HepG2 (cell line): ENCODE data around the gene AMZ2.

Experiments used
- AKAP8 ChIP-seq: sonication (generic); formaldehyde crosslinking; IDR thresholded peaks from 2 replicates; pipeline ENCODE4 v1.5.1; 2020; ENCODE audit warnings: mild to moderate bottlenecking, missing genetic modification reagents
- CBX2 ChIP-seq, 2 experiments: fragments of 200-600 bp in 1 of 2; sonication (generic); formaldehyde crosslinking in 1 of 2; IDR thresholded peaks; 2 replicates each; pipeline versions ENCODE4 v1.7.0 to v1.8.1; 2018 to 2022; ENCODE audit warnings: low read depth in 2 of 2, low read length in 1 of 2, mild to moderate bottlenecking in 1 of 2, missing genetic modification reagents in 1 of 2
- CREB1 ChIP-seq, 2 experiments: fragments of 450-650 bp in 1 of 2; IDR thresholded peaks; 2 replicates each; pipeline ENCODE4 v1.6.1; 2016 to 2017; ENCODE audit warnings: control low read depth in 1 of 2, mild to moderate bottlenecking in 1 of 2, missing compliant biosample characterization in 1 of 2, missing genetic modification characterization in 1 of 2
- EZH2 ChIP-seq: conservative IDR thresholded peaks from 2 replicates; pipeline ENCODE4 v1.6.1; 2012; ENCODE audit warnings: mild to moderate bottlenecking, low read depth, low read length, moderate library complexity
- FOXA1 ChIP-seq, 2 experiments: fragments of 450-650 bp in 1 of 2; sonication (generic) in 1 of 2; formaldehyde crosslinking in 1 of 2; IDR thresholded peaks; 2 replicates each; pipeline versions ENCODE4 v1.4.0 to v1.6.1; 2016 to 2020; ENCODE audit warnings: missing genetic modification reagents in 1 of 2
- HNRNPLL ChIP-seq: fragments of 200-400 bp; formaldehyde crosslinking; IDR thresholded peaks from 2 replicates; pipeline ENCODE4 v1.6.1; 2017; ENCODE audit warnings: mild to moderate bottlenecking, low read depth, low read length; ENCODE audit not compliant: poor library complexity, severe bottlenecking
- NFRKB ChIP-seq: fragments of 450-650 bp; IDR thresholded peaks from 2 replicates; pipeline ENCODE4 v1.6.1; 2017
- POLR2A ChIP-seq, 2 experiments: IDR thresholded peaks; 2 replicates each; pipeline ENCODE4 v1.6.1; 2011; ENCODE audit warnings: low read depth in 2 of 2, low read length in 2 of 2, mild to moderate bottlenecking in 1 of 2, moderate library complexity in 1 of 2; ENCODE audit not compliant: insufficient read depth in 1 of 2
- RAD21 ChIP-seq: fragments of 450-650 bp; formaldehyde crosslinking; IDR thresholded peaks from 2 replicates; pipeline ENCODE4 v1.5.0; 2020; ENCODE audit warnings: mild to moderate bottlenecking
- REXO4 ChIP-seq: sonication (generic); formaldehyde crosslinking; IDR thresholded peaks from 2 replicates; pipeline ENCODE4 v1.8.0; 2022; ENCODE audit warnings: missing genetic modification reagents, mild to moderate bottlenecking, borderline replicate concordance
- ZBTB7A ChIP-seq: sonication (generic); formaldehyde crosslinking; IDR thresholded peaks from 2 replicates; pipeline ENCODE4 v1.8.0; 2022; ENCODE audit warnings: mild to moderate bottlenecking, missing genetic modification reagents
- TF ChIP-seq, protein P1 (sequence below): sonication (generic); formaldehyde crosslinking; IDR thresholded peaks from 2 replicates; pipeline ENCODE4 v1.5.0; 2020; ENCODE audit warnings: mild to moderate bottlenecking, missing genetic modification reagents, moderate library complexity
- TF ChIP-seq, protein P2 (sequence below): sonication (generic); formaldehyde crosslinking; IDR thresholded peaks from 2 replicates; pipeline ENCODE4 v1.4.0; 2020; ENCODE audit warnings: mild to moderate bottlenecking, missing genetic modification reagents
- TF ChIP-seq, protein P3 (sequence below): sonication (generic); formaldehyde crosslinking; IDR thresholded peaks from 2 replicates; pipeline ENCODE4 v1.4.0; 2020; ENCODE audit warnings: missing genetic modification reagents

DNA sequence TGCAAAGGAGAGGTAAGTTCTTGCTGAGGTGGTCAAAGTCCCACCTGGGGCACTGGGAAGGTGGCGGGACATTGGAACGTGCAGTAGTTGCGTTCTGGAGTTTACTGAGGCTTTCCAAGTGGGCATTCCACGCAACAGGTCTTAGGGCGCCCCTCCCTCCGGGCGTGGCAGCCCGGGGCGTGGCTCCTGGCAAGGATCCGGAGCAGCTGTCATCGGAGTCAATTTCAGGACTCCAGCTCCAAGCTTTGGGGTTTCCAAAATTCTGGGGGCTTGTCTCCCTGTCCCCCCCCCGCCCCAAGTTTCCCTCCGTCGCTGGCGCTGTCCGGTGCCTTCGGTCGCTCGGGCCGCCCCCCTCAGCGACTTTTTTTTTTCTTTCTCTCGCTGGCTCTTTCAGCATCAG lies 43.1 kb upstream of the AMZ2 start:
- no peak for TF ChIP-seq CBX2 (IDR thresholded peaks at IDR 0.05; ENCODE audit: low read depth, low read length)
- no peak for TF ChIP-seq CBX2 (CRISPR knock-in tag; IDR thresholded peaks at IDR 0.05; ENCODE audit: low read depth)
- TF ChIP-seq POLR2A (IDR thresholded peaks at IDR 0.05; ENCODE audit: insufficient read depth in 1 of 2, low read depth in 2 of 2, low read length in 2 of 2), result no peak
- TF ChIP-seq RAD21, result no peak
- TF ChIP-seq, protein P1, sequence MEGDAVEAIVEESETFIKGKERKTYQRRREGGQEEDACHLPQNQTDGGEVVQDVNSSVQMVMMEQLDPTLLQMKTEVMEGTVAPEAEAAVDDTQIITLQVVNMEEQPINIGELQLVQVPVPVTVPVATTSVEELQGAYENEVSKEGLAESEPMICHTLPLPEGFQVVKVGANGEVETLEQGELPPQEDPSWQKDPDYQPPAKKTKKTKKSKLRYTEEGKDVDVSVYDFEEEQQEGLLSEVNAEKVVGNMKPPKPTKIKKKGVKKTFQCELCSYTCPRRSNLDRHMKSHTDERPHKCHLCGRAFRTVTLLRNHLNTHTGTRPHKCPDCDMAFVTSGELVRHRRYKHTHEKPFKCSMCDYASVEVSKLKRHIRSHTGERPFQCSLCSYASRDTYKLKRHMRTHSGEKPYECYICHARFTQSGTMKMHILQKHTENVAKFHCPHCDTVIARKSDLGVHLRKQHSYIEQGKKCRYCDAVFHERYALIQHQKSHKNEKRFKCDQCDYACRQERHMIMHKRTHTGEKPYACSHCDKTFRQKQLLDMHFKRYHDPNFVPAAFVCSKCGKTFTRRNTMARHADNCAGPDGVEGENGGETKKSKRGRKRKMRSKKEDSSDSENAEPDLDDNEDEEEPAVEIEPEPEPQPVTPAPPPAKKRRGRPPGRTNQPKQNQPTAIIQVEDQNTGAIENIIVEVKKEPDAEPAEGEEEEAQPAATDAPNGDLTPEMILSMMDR, result no peak
- TF ChIP-seq CREB1 (IDR thresholded peaks at IDR 0.05), result no peak
- no peak for TF ChIP-seq CREB1 (CRISPR knock-in tag; IDR thresholded peaks at IDR 0.05)
- TF ChIP-seq REXO4 (CRISPR knock-in tag), result no peak
- TF ChIP-seq FOXA1 (IDR thresholded peaks at IDR 0.05), result no peak
- no peak for TF ChIP-seq FOXA1 (CRISPR knock-in tag; IDR thresholded peaks at IDR 0.05)
- TF ChIP-seq, protein P2, sequence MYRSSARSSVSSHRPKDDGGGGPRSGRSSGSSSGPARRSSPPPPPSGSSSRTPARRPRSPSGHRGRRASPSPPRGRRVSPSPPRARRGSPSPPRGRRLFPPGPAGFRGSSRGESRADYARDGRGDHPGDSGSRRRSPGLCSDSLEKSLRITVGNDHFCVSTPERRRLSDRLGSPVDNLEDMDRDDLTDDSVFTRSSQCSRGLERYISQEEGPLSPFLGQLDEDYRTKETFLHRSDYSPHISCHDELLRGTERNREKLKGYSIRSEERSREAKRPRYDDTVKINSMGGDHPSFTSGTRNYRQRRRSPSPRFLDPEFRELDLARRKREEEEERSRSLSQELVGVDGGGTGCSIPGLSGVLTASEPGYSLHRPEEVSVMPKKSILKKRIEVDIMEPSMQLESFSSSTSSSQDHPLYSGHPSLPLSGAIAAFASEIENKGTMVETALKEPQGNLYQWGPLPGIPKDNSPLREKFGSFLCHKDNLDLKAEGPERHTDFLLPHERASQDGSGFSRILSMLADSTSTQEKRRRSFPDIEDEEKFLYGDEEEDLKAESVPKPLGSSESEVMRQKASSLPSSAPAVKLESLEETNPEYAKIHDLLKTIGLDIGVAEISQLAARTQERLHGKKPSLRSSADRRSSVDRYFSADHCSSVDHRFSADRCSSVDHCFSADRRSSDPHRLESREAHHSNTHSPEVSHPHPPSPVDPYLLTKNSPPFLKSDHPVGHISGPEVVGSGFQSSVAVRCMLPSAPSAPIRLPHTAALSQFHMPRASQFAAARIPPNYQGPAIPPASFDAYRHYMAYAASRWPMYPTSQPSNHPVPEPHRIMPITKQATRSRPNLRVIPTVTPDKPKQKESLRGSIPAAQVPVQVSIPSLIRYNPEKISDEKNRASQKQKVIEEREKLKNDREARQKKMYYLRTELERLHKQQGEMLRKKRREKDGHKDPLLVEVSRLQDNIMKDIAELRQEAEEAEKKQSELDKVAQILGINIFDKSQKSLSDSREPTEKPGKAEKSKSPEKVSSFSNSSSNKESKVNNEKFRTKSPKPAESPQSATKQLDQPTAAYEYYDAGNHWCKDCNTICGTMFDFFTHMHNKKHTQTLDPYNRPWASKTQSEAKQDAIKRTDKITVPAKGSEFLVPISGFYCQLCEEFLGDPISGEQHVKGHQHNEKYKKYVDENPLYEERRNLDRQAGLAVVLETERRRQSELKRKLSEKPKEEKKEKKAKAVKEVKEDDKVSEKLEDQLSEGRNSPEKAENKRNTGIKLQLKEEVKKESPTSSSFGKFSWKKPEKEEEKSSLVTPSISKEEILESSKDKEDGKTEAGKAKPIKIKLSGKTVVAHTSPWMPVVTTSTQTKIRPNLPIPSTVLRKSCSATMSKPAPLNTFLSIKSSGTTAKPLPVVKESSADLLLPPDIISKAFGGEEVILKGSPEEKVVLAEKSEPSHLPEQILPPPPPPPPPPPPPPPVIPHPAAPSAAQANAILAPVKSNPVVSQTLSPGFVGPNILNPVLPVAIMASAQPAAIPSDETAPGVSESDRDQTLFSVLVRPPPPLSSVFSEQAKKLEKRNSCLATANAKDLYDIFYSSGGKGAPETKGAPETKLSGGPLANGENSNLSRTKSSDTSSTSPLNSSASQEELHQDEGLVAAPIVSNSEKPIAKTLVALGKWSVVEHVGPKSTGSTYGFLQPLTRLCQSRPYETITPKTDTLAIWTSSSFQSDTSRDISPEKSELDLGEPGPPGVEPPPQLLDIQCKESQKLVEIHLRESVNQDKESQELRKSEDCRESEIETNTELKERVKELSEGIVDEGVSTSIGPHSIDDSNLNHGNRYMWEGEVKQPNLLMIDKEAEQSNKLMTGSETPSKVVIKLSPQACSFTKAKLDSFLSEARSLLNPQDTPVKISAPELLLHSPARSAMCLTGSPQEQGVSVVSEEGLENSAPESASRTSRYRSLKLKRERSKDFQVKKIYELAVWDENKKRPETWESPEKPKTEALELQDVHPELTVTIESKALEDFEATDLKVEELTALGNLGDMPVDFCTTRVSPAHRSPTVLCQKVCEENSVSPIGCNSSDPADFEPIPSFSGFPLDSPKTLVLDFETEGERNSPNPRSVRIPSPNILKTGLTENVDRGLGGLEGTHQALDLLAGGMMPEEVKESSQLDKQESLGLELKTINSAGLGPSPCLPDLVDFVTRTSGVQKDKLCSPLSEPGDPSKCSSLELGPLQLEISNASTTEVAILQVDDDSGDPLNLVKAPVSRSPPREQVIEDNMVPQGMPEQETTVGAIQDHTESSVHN (CRISPR knock-in tag), result no peak
- TF ChIP-seq AKAP8 (CRISPR knock-in tag), result no peak
- no peak for TF ChIP-seq NFRKB
- TF ChIP-seq HNRNPLL, result no peak
- TF ChIP-seq ZBTB7A (CRISPR knock-in tag), result no peak
- TF ChIP-seq, protein P3, sequence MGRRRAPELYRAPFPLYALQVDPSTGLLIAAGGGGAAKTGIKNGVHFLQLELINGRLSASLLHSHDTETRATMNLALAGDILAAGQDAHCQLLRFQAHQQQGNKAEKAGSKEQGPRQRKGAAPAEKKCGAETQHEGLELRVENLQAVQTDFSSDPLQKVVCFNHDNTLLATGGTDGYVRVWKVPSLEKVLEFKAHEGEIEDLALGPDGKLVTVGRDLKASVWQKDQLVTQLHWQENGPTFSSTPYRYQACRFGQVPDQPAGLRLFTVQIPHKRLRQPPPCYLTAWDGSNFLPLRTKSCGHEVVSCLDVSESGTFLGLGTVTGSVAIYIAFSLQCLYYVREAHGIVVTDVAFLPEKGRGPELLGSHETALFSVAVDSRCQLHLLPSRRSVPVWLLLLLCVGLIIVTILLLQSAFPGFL (CRISPR knock-in tag), result no peak
- TF ChIP-seq EZH2, result no peak
